H1 (cell line): Measurements from ENCODE around the gene TMCC1. TPM values are rescaled to one million over a fixed set of nuclear protein-coding genes. Genes with fewer than 3 reads are reported as not detected.

Experiments
- CTCF ChIA-PET: fragments of 300-600 bp; sonication (Branson Sonifier 250); formaldehyde crosslinking; loops from one replicate; lab custom pipeline; 2021; ENCODE audit not compliant: partially characterized antibody; lab: Charles Lee
- POLR2A ChIA-PET: fragments of 300-600 bp; sonication (Branson Sonifier 250); formaldehyde crosslinking; loops from one replicate; lab custom pipeline; 2021; ENCODE audit warnings: inconsistent platforms; ENCODE audit not compliant: partially characterized antibody; lab: Charles Lee
- DNase-seq, 2 experiments: peaks; one replicate each; pipeline versions ENCODE4 v3.0.0 to v3.0.0-alpha.2; 2010 to 2022; ENCODE audit warnings: low spot score in 2 of 2, low read depth in 1 of 2, mixed read lengths in 1 of 2
- FAIRE-seq: peaks from 2 replicates; lab custom pipeline; 2011; peaks lifted over from hg19 to GRCh38; lab: Jason Lieb, UNC
- H2AFZ ChIP-seq: 2 replicates; pipeline ENCODE4 v1.8.1; 2012; ENCODE audit warnings: low read length, inconsistent platforms
- H2AK5ac ChIP-seq: 2 replicates; pipeline ENCODE4 v1.6.1; 2013; ENCODE audit warnings: low read depth, low read length
- H2BK120ac ChIP-seq: replicated peaks from 2 replicates; pipeline ENCODE3; 2013; ENCODE audit warnings: low read depth, low read length, inconsistent platforms
- H2BK12ac ChIP-seq: 2 replicates; pipeline ENCODE4 v1.6.1; 2013; ENCODE audit warnings: low read depth, low read length
- H2BK15ac ChIP-seq: 2 replicates; pipeline ENCODE4 v1.6.1; 2013; ENCODE audit warnings: low read length
- H2BK20ac ChIP-seq: 2 replicates; pipeline ENCODE4 v1.6.1; 2013; ENCODE audit warnings: low read length
- H2BK5ac ChIP-seq: 2 replicates; pipeline ENCODE4 v1.6.1; 2013; ENCODE audit warnings: low read depth, low read length
- H3K14ac ChIP-seq: 2 replicates; pipeline ENCODE4 v1.6.1; 2013; ENCODE audit warnings: inconsistent platforms; ENCODE audit not compliant: insufficient read length
- H3K18ac ChIP-seq: 2 replicates; pipeline ENCODE4 v1.6.1; 2013; ENCODE audit warnings: low read length; ENCODE audit errors: extremely low read depth
- H3K23ac ChIP-seq: 2 replicates; pipeline ENCODE4 v1.6.1; 2013; ENCODE audit warnings: inconsistent platforms; ENCODE audit not compliant: insufficient read length
- H3K23me2 ChIP-seq: 2 replicates; pipeline ENCODE4 v1.6.1; 2013; ENCODE audit warnings: low read depth, low read length
- H3K27ac ChIP-seq: 2 replicates; pipeline ENCODE4 v1.6.1; 2011; ENCODE audit warnings: low read depth, low read length, inconsistent platforms
- H3K27me3 ChIP-seq, 4 experiments: replicated peaks in 1 of 4; 1 replicate in 1 of 4; 2 replicates in 3 of 4; pipeline versions ENCODE4 v1.6.1 to v1.8.1; 2011 to 2013; ENCODE audit warnings: low read length in 3 of 4, mild to moderate bottlenecking in 3 of 4, inconsistent platforms in 2 of 4, mixed read lengths in 2 of 4, moderate library complexity in 1 of 4; ENCODE audit not compliant: control insufficient read depth in 3 of 4, insufficient read depth in 3 of 4; ENCODE audit errors: extremely low read depth in 1 of 4
- H3K36me3 ChIP-seq, 4 experiments: 2 replicates each; pipeline versions ENCODE4 v1.6.1 to v1.8.1; 2011 to 2013; ENCODE audit warnings: mild to moderate bottlenecking in 4 of 4, low read length in 3 of 4, moderate library complexity in 2 of 4, control low read depth in 1 of 4, inconsistent platforms in 1 of 4; ENCODE audit not compliant: insufficient read depth in 4 of 4, control insufficient read depth in 2 of 4
- H3K4ac ChIP-seq: replicated peaks from 2 replicates; pipeline ENCODE3; 2013; ENCODE audit warnings: low read length, low read depth, mixed read lengths, inconsistent platforms; ENCODE audit not compliant: insufficient read length
- H3K4me1 ChIP-seq, 4 experiments: replicated peaks in 1 of 4; 1 replicate in 1 of 4; 2 replicates in 3 of 4; pipeline versions ENCODE4 v1.6.1 to v1.8.1; 2011 to 2013; ENCODE audit warnings: low read length in 3 of 4, inconsistent platforms in 2 of 4, mixed read lengths in 1 of 4; ENCODE audit not compliant: insufficient read depth in 4 of 4, control insufficient read depth in 3 of 4
- H3K4me2 ChIP-seq, 2 experiments: 2 replicates each; pipeline versions ENCODE4 v1.6.1 to v1.8.1; 2011 to 2013; ENCODE audit warnings: low read depth in 2 of 2, low read length in 2 of 2, control low read depth in 1 of 2, inconsistent platforms in 1 of 2, mild to moderate bottlenecking in 1 of 2; ENCODE audit not compliant: insufficient read depth in 1 of 2
- H3K4me3 ChIP-seq, 4 experiments: fragments of 200-600, 300-600 bp in 1 of 4; sonication (generic), shearing (Covaris generic), sonication (Bioruptor Twin) in 1 of 4; 2 replicates each; pipeline versions ENCODE4 v1.5.1 to v1.8.1; 2011 to 2016; ENCODE audit warnings: low read length in 4 of 4, low read depth in 3 of 4, control low read depth in 2 of 4, inconsistent platforms in 2 of 4, mild to moderate bottlenecking in 2 of 4, mixed read lengths in 1 of 4, moderate library complexity in 1 of 4; ENCODE audit not compliant: insufficient read depth in 2 of 4; ENCODE audit errors: extremely low read depth in 1 of 4
- H3K56ac ChIP-seq: replicated peaks from 2 replicates; pipeline ENCODE3; 2013; ENCODE audit warnings: low read depth, mild to moderate bottlenecking, mixed read lengths, low read length, inconsistent platforms; ENCODE audit not compliant: insufficient read length
- H3K79me1 ChIP-seq: 2 replicates; pipeline ENCODE4 v1.6.1; 2013; ENCODE audit warnings: low read depth, low read length, control low read depth
- H3K79me2 ChIP-seq, 2 experiments: 2 replicates each; pipeline versions ENCODE4 v1.6.1 to v1.8.1; 2012 to 2013; ENCODE audit warnings: low read length in 2 of 2, mild to moderate bottlenecking in 2 of 2, inconsistent platforms in 1 of 2; ENCODE audit not compliant: insufficient read depth in 2 of 2, control insufficient read depth in 1 of 2
- H3K9ac ChIP-seq, 4 experiments: replicated peaks in 1 of 4; 1 replicate in 1 of 4; 2 replicates in 3 of 4; pipeline versions ENCODE4 v1.6.1 to v1.8.1; 2011 to 2013; ENCODE audit warnings: low read depth in 3 of 4, low read length in 3 of 4, control low read depth in 2 of 4, mild to moderate bottlenecking in 2 of 4, moderate library complexity in 2 of 4, inconsistent platforms in 1 of 4; ENCODE audit errors: extremely low read depth in 1 of 4
- H3K9me3 ChIP-seq, 2 experiments: 2 replicates each; pipeline versions ENCODE4 v1.6.1 to v1.8.1; 2012 to 2013; ENCODE audit warnings: mild to moderate bottlenecking in 2 of 2, moderate library complexity in 2 of 2, control low read depth in 1 of 2, inconsistent platforms in 1 of 2, low read depth in 1 of 2, low read length in 1 of 2, mixed read lengths in 1 of 2; ENCODE audit not compliant: insufficient read depth in 2 of 2
- H4K20me1 ChIP-seq, 2 experiments: replicated peaks in 1 of 2; 2 replicates each; pipeline versions ENCODE3 to v1.8.1; 2011 to 2013; ENCODE audit warnings: inconsistent platforms in 2 of 2, low read length in 2 of 2, mild to moderate bottlenecking in 1 of 2; ENCODE audit not compliant: insufficient read depth in 2 of 2, control insufficient read depth in 1 of 2
- H4K5ac ChIP-seq: 2 replicates; pipeline ENCODE4 v1.6.1; 2013; ENCODE audit warnings: low read length, low read depth, mixed read lengths, inconsistent platforms; ENCODE audit not compliant: insufficient read length
- H4K8ac ChIP-seq: 2 replicates; pipeline ENCODE4 v1.8.0; 2013; ENCODE audit warnings: mild to moderate bottlenecking, moderate library complexity, low read length, inconsistent platforms; ENCODE audit not compliant: insufficient read depth; ENCODE audit errors: extremely low read depth
- H4K91ac ChIP-seq: replicated peaks from 2 replicates; pipeline ENCODE3; 2013; ENCODE audit warnings: low read length, mixed read lengths, inconsistent platforms; ENCODE audit not compliant: insufficient read length
- ASH2L ChIP-seq: fragments of 200-600, 300-600 bp; sonication (generic); IDR thresholded peaks from one replicate; pipeline ENCODE4 v1.7.1; 2017; ENCODE audit warnings: low read length
- BACH1 ChIP-seq: IDR thresholded peaks from 2 replicates; pipeline ENCODE4 v1.6.1; 2012; ENCODE audit warnings: low read length, improper control_type of control experiment
- CREB1 ChIP-seq: IDR thresholded peaks from 2 replicates; pipeline ENCODE4 v1.6.1; 2012; ENCODE audit warnings: inconsistent platforms
- EGR1 ChIP-seq: IDR thresholded peaks from 2 replicates; pipeline ENCODE4 v1.6.1; 2011; ENCODE audit warnings: low read depth, low read length, borderline replicate concordance
- EZH2 ChIP-seq: fragments of 200-600 bp; sonication (generic); IDR thresholded peaks from 2 replicates; pipeline ENCODE4 v1.7.1; 2012; ENCODE audit warnings: low read depth, mild to moderate bottlenecking, moderate library complexity, low read length, inconsistent platforms; ENCODE audit not compliant: severe bottlenecking
- HDAC6 ChIP-seq: IDR thresholded peaks from one replicate; pipeline ENCODE4 v1.7.1; 2012; ENCODE audit warnings: low read depth, mild to moderate bottlenecking, inconsistent platforms, low read length, moderate library complexity
- JUN ChIP-seq: IDR thresholded peaks from 2 replicates; pipeline ENCODE4 v1.6.1; 2011; ENCODE audit warnings: low read depth, mild to moderate bottlenecking, improper control_type of control experiment, low read length
- PHF8 ChIP-seq: fragments of 200-600 bp; sonication (generic); conservative IDR thresholded peaks from 2 replicates; pipeline ENCODE4 v1.7.1; 2012; ENCODE audit warnings: low read depth, mild to moderate bottlenecking, inconsistent platforms, low read length, moderate library complexity
- SIN3A ChIP-seq, 2 experiments: IDR thresholded peaks in 1 of 2; conservative IDR thresholded peaks in 1 of 2; 2 replicates each; pipeline ENCODE4 v1.6.1; 2011 to 2012; ENCODE audit warnings: low read length in 2 of 2, improper control_type of control experiment in 1 of 2, low read depth in 1 of 2, mild to moderate bottlenecking in 1 of 2
- SIX5 ChIP-seq: IDR thresholded peaks from 2 replicates; pipeline ENCODE4 v1.6.1; 2011; ENCODE audit warnings: mild to moderate bottlenecking, low read depth, low read length
- SUZ12 ChIP-seq: fragments of 200-600 bp; sonication (generic); IDR thresholded peaks from 2 replicates; pipeline ENCODE4 v1.6.1; 2012; ENCODE audit warnings: mild to moderate bottlenecking, inconsistent platforms, low read length, moderate library complexity, mixed read lengths
- YY1 ChIP-seq: IDR thresholded peaks from 2 replicates; pipeline ENCODE4 v1.6.1; 2011; ENCODE audit warnings: low read depth, mild to moderate bottlenecking, low read length
- WGBS, 2 experiments: shearing (Covaris generic) in 1 of 2; methylation state at CpG; one replicate each; pipeline versions ENCODE4 v1.1.6 to v1.1.7; 2013 to 2015; ENCODE audit warnings: low lambda C conversion rate in 2 of 2, mixed read lengths in 2 of 2, inconsistent platforms in 1 of 2, low coverage in 1 of 2, missing lambda C conversion rate in 1 of 2; ENCODE audit not compliant: insufficient replicate concordance in 2 of 2, insufficient coverage in 1 of 2, insufficient read length in 1 of 2; ENCODE audit errors: extremely low coverage in 1 of 2, missing lambda C conversion rate in 1 of 2; 5-methylcytosine and 5-hydroxymethylcytosine counted together
- polyA plus RNA-seq, 7 experiments: library from polyadenylated mRNA; depleted of rRNA in 3 of 7; stranded (reverse) in 5 of 7; unstranded in 2 of 7; fragments of >200 nt in 5 of 7; fragments of 200-250 nt in 2 of 7; gene quantifications; 1 replicate in 5 of 7; 2 replicates in 1 of 7; 4 replicates in 1 of 7; pipeline versions ENCODE4 v1.2.1 to v1.2.3, GENCODE V29; 2011 to 2013; ENCODE audit warnings: missing spikeins in 2 of 7, mixed read lengths in 2 of 7
- total RNA-seq: library from RNA; stranded (reverse); fragmentation: NEBNext Ultra II Directional; extraction: Animal tissue kit (Norgen Biotek cat#: 25700); gene quantifications from 2 replicates; pipeline ENCODE4 v1.2.1, GENCODE V29; 2021

Gene TMCC1
- total and polyA plus RNA-seq, 2 of the 8 experiments (the other 6 are each of a cell fraction or from before 2014, with no cell fraction given), result 10.4 to 27.1 TPM

GRCh38 chr3:129605203-129605921, 288.1 kb downstream of the TMCC1 start:
- no peaks in the 10 kb centered on the region for H3K79me1 ChIP-seq
- H4K91ac ChIP-seq, result peak overlapping the region; percentile 73
- H4K5ac ChIP-seq, result no peak overlapping the region
- peak overlapping the region; percentile 75 to 91 for H3K4me2 ChIP-seq
- peak overlapping the region; percentile 16; the same call in 1 of the 2 replicates for H2BK15ac ChIP-seq
- 2% methylated on average over 61 of the region's 98 CpGs; no CpG with 5 or more reads in 1 of the 2 experiments for WGBS, 2 experiments
- peaks cover 9 to 53% (median 40%) of the 10 kb centered on the region in 4 experiments for H3K4me1 ChIP-seq
- no peak overlapping the region for H3K14ac ChIP-seq
- no peak overlapping the region for H2BK5ac ChIP-seq
- no peak overlapping the region for H2AFZ ChIP-seq
- ChIA-PET CTCF (interaction anchor here (0.7 to 1.6 kb wide), 11 partner anchors 9 to 120 kb away, joined by 3 to 9 read pairs (median 4); no protein-coding TSS in a partner anchor), POLR2A (interaction anchor here (1.2 to 4.5 kb wide), 7 partner anchors 9 to 103 kb away, joined by 3 to 17 read pairs (median 4); no protein-coding TSS in a partner anchor)
- H3K27ac ChIP-seq, result no peak overlapping the region
- peak overlapping the region in 1 of 4 experiments; percentile 16; a peak in 4 of 7 replicates for H3K9ac ChIP-seq
- FAIRE-seq, result no peak
- H3K36me3 ChIP-seq, result no peaks in the 10 kb centered on the region; a peak in 1 of 8 replicates
- H3K56ac ChIP-seq, result peak overlapping the region; percentile 35
- no peak overlapping the region for H2BK120ac ChIP-seq
- peak overlapping the region; percentile 41 for H3K4ac ChIP-seq
- H2AK5ac ChIP-seq, result no peak overlapping the region
- peak overlapping the region; percentile 97; the same call in 1 of the 2 replicates for H2BK12ac ChIP-seq
- H4K8ac ChIP-seq, result peak overlapping the region; percentile 63; the same call in 1 of the 2 replicates
- H3K27me3 ChIP-seq, result peaks cover 7 to 31% (median 22%) of the 10 kb centered on the region in 4 experiments; a peak in 6 of 7 replicates
- H3K23me2 ChIP-seq, result peaks cover 23% of the 10 kb centered on the region; the same call in 1 of the 2 replicates
- peak in 1 of 2 experiments; percentile 82 for DNase-seq
- H3K9me3 ChIP-seq, result no peaks in the 10 kb centered on the region
- peak overlapping the region; percentile 46 to 63 (median 62) for H3K4me3 ChIP-seq
- H3K79me2 ChIP-seq, result peaks cover 4 to 16% of the 10 kb centered on the region in 2 experiments; a peak in 2 of 4 replicates
- no peak overlapping the region for H3K23ac ChIP-seq
- peak overlapping the region; percentile 3; the same call in 1 of the 2 replicates for H2BK20ac ChIP-seq
- H4K20me1 ChIP-seq, result peaks cover 5 to 20% of the 10 kb centered on the region in 2 experiments
- peak overlapping the region; percentile 88 for H3K18ac ChIP-seq
- TF ChIP-seq YY1, result no peak
- TF ChIP-seq CREB1, result no peak
- 0 out of 2 replicates have a peak, but pooled peaks have one; percentile 8 for TF ChIP-seq EGR1
- peak; percentile 83 for TF ChIP-seq SUZ12
- TF ChIP-seq EZH2, result peak; percentile 79
- TF ChIP-seq ASH2L, result no peak
- TF ChIP-seq SIN3A (conservative IDR thresholded peaks at IDR 0.05 in 1 of 2, IDR thresholded peaks at IDR 0.05 in 1 of 2; ENCODE audit: low read depth in 1 of 2, low read length in 2 of 2), result no peak
- no peak for TF ChIP-seq SIX5
- TF ChIP-seq JUN, result no peak
- 0 out of 2 replicates have a peak, but pooled peaks have one; percentile 21 for TF ChIP-seq PHF8
- TF ChIP-seq HDAC6, result no peak
- TF ChIP-seq BACH1, result no peak
